ENCODE data around the gene DEPP1.

The DEPP1 gene

GRCh38 chr10:44995581-44995913, 16.9 kb upstream of the DEPP1 start:
- CTCF ChIA-PET = interaction anchor here (0.5 to 1.7 kb wide), 5 partner anchors 13 to 1502 kb away, joined by 3 to 4 read pairs (median 3); no protein-coding TSS in a partner anchor
- Histone ChIP-seq H3K4me3 (ENCODE audit: low read depth, low read length) (no peak overlapping the region), H3K27ac (ENCODE audit: extremely low read depth, low read depth, low read length) (no peak overlapping the region), H3K36me3 (ENCODE audit: control insufficient read depth in 2 of 2, insufficient read depth in 1 of 2, low read length in 2 of 2) (peaks cover 0 to 10% of the 10 kb centered on the region in 2 experiments; a peak in 1 of 3 replicates), H3K4me1 (ENCODE audit: control insufficient read depth, insufficient read depth, low read length) (no peaks in the 10 kb centered on the region), H3K9me3 (ENCODE audit: control insufficient read depth, insufficient read depth, low read depth, low read length) (no peaks in the 10 kb centered on the region)
- TF ChIP-seq ZNF18 (tag by site-specific recombination; IDR thresholded peaks at IDR 0.05) (no peak), KLF8 (tag by site-specific recombination; IDR thresholded peaks at IDR 0.05) (no peak), SALL2 (tag by site-specific recombination; IDR thresholded peaks at IDR 0.05; ENCODE audit: borderline replicate concordance) (no peak)
- POLR2A ChIA-PET = interaction anchor here (2.1 kb wide), 1 partner anchor 17 kb away, joined by 10 read pairs; the partner anchor contains the start of gene DEPP1

- Histone ChIP-seq H3K36me3 (ENCODE audit: control insufficient read depth in 2 of 2, insufficient read depth in 1 of 2, low read length in 2 of 2) (peaks cover 0 to 10% of the 10 kb centered on the region in 2 experiments; a peak in 1 of 3 replicates), H3K4me3 (ENCODE audit: low read depth, low read length) (no peak overlapping the region), H3K27ac (ENCODE audit: extremely low read depth, low read depth, low read length) (no peak overlapping the region), H3K9me3 (ENCODE audit: control insufficient read depth, insufficient read depth, low read depth, low read length) (no peaks in the 10 kb centered on the region), H3K4me1 (ENCODE audit: control insufficient read depth, insufficient read depth, low read length) (0 out of 2 replicates have a peak, but pooled peaks cover 3% of the 10 kb centered on the region)
- ChIA-PET CTCF (interaction anchor here (0.6 to 1.7 kb wide), 8 partner anchors 13 to 1501 kb away, joined by 3 to 8 read pairs (median 4); no protein-coding TSS in a partner anchor), POLR2A (interaction anchor here (1.0 to 2.1 kb wide), 2 partner anchors 16 to 54 kb away, joined by 6 to 10 read pairs; partner anchors contain the start of gene DEPP1)
- TF ChIP-seq AEBP2 (tag by site-specific recombination; IDR thresholded peaks at IDR 0.05; ENCODE audit: borderline replicate concordance) (no peak), ZNF660 (tag by site-specific recombination; IDR thresholded peaks at IDR 0.05) (no peak), HOXC10 (CRISPR knock-in tag; IDR thresholded peaks at IDR 0.05) (no peak), ZEB2 (tag by site-specific recombination; IDR thresholded peaks at IDR 0.05) (no peak), ZNF280D (tag by site-specific recombination; IDR thresholded peaks at IDR 0.05) (no peak), ZNF449 (tag by site-specific recombination; IDR thresholded peaks at IDR 0.05) (no peak), ZBTB11 (tag by site-specific recombination; conservative IDR thresholded peaks at IDR 0.05; ENCODE audit: low read depth) (no peak), YY2 (tag by site-specific recombination; IDR thresholded peaks at IDR 0.05) (no peak), ZNF324 (tag by site-specific recombination; IDR thresholded peaks at IDR 0.05) (no peak), ZNF37A (tag by site-specific recombination; IDR thresholded peaks at IDR 0.05) (no peak), PRDM6 (tag by site-specific recombination; IDR thresholded peaks at IDR 0.05) (no peak), ZNF548 (tag by site-specific recombination; IDR thresholded peaks at IDR 0.05) (no peak), ZNF514 (tag by site-specific recombination; IDR thresholded peaks at IDR 0.05) (no peak), ZNF350 (tag by site-specific recombination; IDR thresholded peaks at IDR 0.05) (no peak), ZNF223 (tag by site-specific recombination; IDR thresholded peaks at IDR 0.05) (no peak), ZNF239 (tag by site-specific recombination; IDR thresholded peaks at IDR 0.05) (no peak)
Observed at GRCh38 chr10:44994752-44995530, 16.3 kb upstream of the DEPP1 start.
